Keratinocyte (primary cell): ENCODE measurements around the gene NDRG4. TPM values are rescaled to one million over a fixed set of nuclear protein-coding genes. Genes with fewer than 3 reads are reported as not detected.

Experiments used
- DNase-seq: peaks from one replicate; pipeline ENCODE4 v3.0.0-alpha.2; 2011; ENCODE audit warnings: low read depth, missing footprints, low spot score
- FAIRE-seq: peaks from 2 replicates; lab custom pipeline; 2011; peaks lifted over from hg19 to GRCh38; lab: Jason Lieb, UNC
- H2AFZ ChIP-seq: 2 replicates; pipeline ENCODE4 v1.6.0; 2012; ENCODE audit warnings: low read length, control low read depth, inconsistent platforms; ENCODE audit not compliant: control insufficient read depth
- H3K27ac ChIP-seq: 2 replicates; pipeline ENCODE4 v1.5.1; 2011; ENCODE audit warnings: low read length; ENCODE audit not compliant: control insufficient read depth, insufficient read depth
- H3K27me3 ChIP-seq: 3 replicates; pipeline ENCODE4 v1.6.0; 2011; ENCODE audit warnings: low read length; ENCODE audit not compliant: control insufficient read depth, insufficient read depth; ENCODE audit errors: extremely low read depth
- H3K36me3 ChIP-seq, 2 experiments: 2 replicates in 1 of 2; 3 replicates in 1 of 2; pipeline ENCODE4 v1.5.1; 2011; ENCODE audit warnings: low read length in 2 of 2, mild to moderate bottlenecking in 1 of 2; ENCODE audit not compliant: control insufficient read depth in 2 of 2, insufficient read depth in 2 of 2; ENCODE audit errors: extremely low read depth in 1 of 2
- H3K4me1 ChIP-seq: 3 replicates; pipeline ENCODE4 v1.5.1; 2011; ENCODE audit warnings: low read length; ENCODE audit not compliant: control insufficient read depth, insufficient read depth; ENCODE audit errors: extremely low read depth
- H3K4me2 ChIP-seq: 3 replicates; pipeline ENCODE4 v1.6.0; 2011; ENCODE audit warnings: low read depth, low read length; ENCODE audit not compliant: control insufficient read depth, insufficient read depth; ENCODE audit errors: extremely low read depth
- H3K4me3 ChIP-seq, 3 experiments: fragments of 200-600 bp in 1 of 3; sonication (generic) in 1 of 3; 2 replicates in 2 of 3; 3 replicates in 1 of 3; pipeline ENCODE4 v1.5.1; 2011 to 2016; ENCODE audit warnings: low read length in 3 of 3, mild to moderate bottlenecking in 3 of 3, control low read depth in 2 of 3, inconsistent platforms in 1 of 3, low read depth in 1 of 3, mixed read lengths in 1 of 3, mixed run types in 1 of 3, moderate library complexity in 1 of 3; ENCODE audit not compliant: control insufficient read depth in 2 of 3, insufficient read depth in 2 of 3; ENCODE audit errors: extremely low read depth in 1 of 3
- H3K79me2 ChIP-seq: 2 replicates; pipeline ENCODE4 v1.6.0; 2012; ENCODE audit warnings: low read length; ENCODE audit not compliant: control insufficient read depth, insufficient read depth
- H3K9ac ChIP-seq: 3 replicates; pipeline ENCODE4 v1.6.0; 2011; ENCODE audit warnings: low read length; ENCODE audit not compliant: control insufficient read depth, insufficient read depth; ENCODE audit errors: extremely low read depth
- H3K9me1 ChIP-seq: 3 replicates; pipeline ENCODE4 v1.6.0; 2011; ENCODE audit warnings: low read length; ENCODE audit not compliant: control insufficient read depth, insufficient read depth; ENCODE audit errors: extremely low read depth
- H3K9me3 ChIP-seq: 2 replicates; pipeline ENCODE4 v1.5.1; 2012; ENCODE audit warnings: low read depth, low read length; ENCODE audit not compliant: control insufficient read depth
- H4K20me1 ChIP-seq: 3 replicates; pipeline ENCODE4 v1.6.0; 2011; ENCODE audit warnings: low read length; ENCODE audit not compliant: control insufficient read depth, insufficient read depth; ENCODE audit errors: extremely low read depth
- CTCF ChIP-seq, 3 experiments: IDR thresholded peaks in 1 of 3; conservative IDR thresholded peaks in 1 of 3; optimal IDR thresholded peaks in 1 of 3; 2 replicates in 2 of 3; 3 replicates in 1 of 3; pipeline versions ENCODE3 to v1.5.1; 2011; ENCODE audit warnings: low read length in 3 of 3, mild to moderate bottlenecking in 3 of 3, moderate library complexity in 2 of 3, control low read depth in 1 of 3, inconsistent platforms in 1 of 3; ENCODE audit not compliant: insufficient read depth in 2 of 3; ENCODE audit errors: extremely low read depth in 1 of 3
- EZH2 ChIP-seq: IDR thresholded peaks from one replicate; pipeline ENCODE4 v1.6.1; 2012; ENCODE audit warnings: inconsistent platforms, mild to moderate bottlenecking, low read length, moderate library complexity
- dilution Hi-C: fragments of 300-500 bp; cut with MboI; formaldehyde crosslinking; loops from one replicate; pipeline ENCODE4 v1.7.0; 2020; ENCODE audit warnings: low sequenced_read_pairs; ENCODE audit not compliant: extremely low pct_ligation_motif_present
- polyA plus RNA-seq, 5 experiments: library from polyadenylated mRNA; depleted of rRNA in 3 of 5; stranded (reverse) in 3 of 5; stranded (forward) in 1 of 5; unstranded in 1 of 5; fragments of >200 nt; gene quantifications; 1 replicate in 1 of 5; 2 replicates in 3 of 5; 3 replicates in 1 of 5; pipeline versions ENCODE4 v1.2.1 to v1.2.3, GENCODE V29; 2011 to 2012; ENCODE audit warnings: missing spikeins in 2 of 5, low read depth in 1 of 5, low replicate concordance in 1 of 5

Gene NDRG4
- polyA plus RNA-seq, 1 donor (not counting 4 experiments of a cell fraction or from before 2014, with no cell fraction given), result 1.1 TPM

GRCh38 chr16:58507963-58508670 is 8.2 kb downstream of the NDRG4 start:
- H3K9me3 ChIP-seq, result no peaks in the 10 kb centered on the region
- no peaks in the 10 kb centered on the region for H3K79me2 ChIP-seq
- H3K27ac ChIP-seq, result no peak overlapping the region
- DNase-seq (no peak), FAIRE-seq (no peak)
- H3K4me2 ChIP-seq, result no peak overlapping the region
- dilution Hi-C loops, result no loop called here
- H3K9ac ChIP-seq, result no peak overlapping the region
- no peak overlapping the region for H3K4me3 ChIP-seq
- H3K4me1 ChIP-seq, result no peaks in the 10 kb centered on the region
- no peaks in the 10 kb centered on the region for H3K9me1 ChIP-seq
- H4K20me1 ChIP-seq, result no peaks in the 10 kb centered on the region
- H2AFZ ChIP-seq, result no peak overlapping the region
- H3K27me3 ChIP-seq, result no peaks in the 10 kb centered on the region
- peaks cover 0 to 4% of the 10 kb centered on the region in 2 experiments for H3K36me3 ChIP-seq
- no peak for TF ChIP-seq CTCF (optimal IDR thresholded peaks at IDR 0.05 in 1 of 3, IDR thresholded peaks at IDR 0.05 in 1 of 3, conservative IDR thresholded peaks at IDR 0.05 in 1 of 3; ENCODE audit: extremely low read depth in 1 of 3, insufficient read depth in 2 of 3, low read length in 3 of 3)
- TF ChIP-seq EZH2, result no peak

GRCh38 chr16:58508671-58509251 is 8.8 kb downstream of the NDRG4 start:
- Histone ChIP-seq H4K20me1 (no peaks in the 10 kb centered on the region), H3K27me3 (no peaks in the 10 kb centered on the region), H3K9ac (no peak overlapping the region), H3K27ac (no peak overlapping the region), H3K79me2 (no peaks in the 10 kb centered on the region), H2AFZ (no peak overlapping the region), H3K9me1 (no peaks in the 10 kb centered on the region), H3K4me1 (no peaks in the 10 kb centered on the region), H3K4me2 (no peak overlapping the region), H3K9me3 (no peaks in the 10 kb centered on the region), H3K36me3 (peaks cover 0 to 4% of the 10 kb centered on the region in 2 experiments), H3K4me3 (no peak overlapping the region)
- no peak for FAIRE-seq
- DNase-seq, result no peak
- TF ChIP-seq CTCF (optimal IDR thresholded peaks at IDR 0.05 in 1 of 3, IDR thresholded peaks at IDR 0.05 in 1 of 3, conservative IDR thresholded peaks at IDR 0.05 in 1 of 3; ENCODE audit: extremely low read depth in 1 of 3, insufficient read depth in 2 of 3, low read length in 3 of 3), result no peak
- no peak for TF ChIP-seq EZH2
- dilution Hi-C loops, result no loop called here
